ENCODE data around the gene LEMD3.

Gene LEMD3

GRCh38 chr12:65248656-65249633 lies 79.6 kb downstream of the LEMD3 start:
- no peaks in the 10 kb centered on the region for H4K20me1 ChIP-seq
- peaks cover 30 to 62% (median 53%) of the 10 kb centered on the region in 11 experiments for H3K36me3 ChIP-seq
- no peak overlapping the region for H3K9ac ChIP-seq
- no peaks in the 10 kb centered on the region for H3K27me3 ChIP-seq
- no peak overlapping the region for H3K27ac ChIP-seq
- H3K4me2 ChIP-seq = no peak overlapping the region
- H3K4me1 ChIP-seq = no peaks in the 10 kb centered on the region
- no peak for TF ChIP-seq Cebpa-rat (IDR thresholded peaks at IDR 0.05)
- H3K4me3 ChIP-seq = no peak overlapping the region
- no peaks in the 10 kb centered on the region for H3K9me3 ChIP-seq (replicated peaks in 1 of 11)

- Histone ChIP-seq H3K27me3 (no peaks in the 10 kb centered on the region), H3K27ac (no peak overlapping the region), H4K20me1 (no peaks in the 10 kb centered on the region), H3K4me2 (no peak overlapping the region), H3K36me3 (peaks cover 3 to 27% (median 21%) of the 10 kb centered on the region in 11 experiments; a peak in 18 of 22 replicates), H3K9me3 (replicated peaks in 1 of 11) (no peaks in the 10 kb centered on the region), H3K4me1 (no peaks in the 10 kb centered on the region), H3K9ac (no peak overlapping the region), H3K4me3 (no peak overlapping the region)
- no peak for TF ChIP-seq Cebpa-rat (IDR thresholded peaks at IDR 0.05)
Measured at GRCh38 chr12:65252515-65252914, 83.1 kb downstream of the LEMD3 start.

- no peak overlapping the region for H3K27ac ChIP-seq
- H3K36me3 ChIP-seq = no peaks in the 10 kb centered on the region
- no peak overlapping the region for H3K4me3 ChIP-seq
- no peaks in the 10 kb centered on the region for H3K4me1 ChIP-seq
- TF ChIP-seq Cebpa-rat (IDR thresholded peaks at IDR 0.05) = no peak
- no peak overlapping the region for H3K4me2 ChIP-seq
- peaks cover 0 to 8% (median 0%) of the 10 kb centered on the region in 11 experiments; a peak in 3 of 22 replicates for H3K9me3 ChIP-seq (replicated peaks in 1 of 11)
- no peaks in the 10 kb centered on the region for H4K20me1 ChIP-seq
- no peaks in the 10 kb centered on the region for H3K27me3 ChIP-seq
- H3K9ac ChIP-seq = no peak overlapping the region
Measured at GRCh38 chr12:65257986-65258385, 88.6 kb downstream of the LEMD3 start.

- no peak for TF ChIP-seq Cebpa-rat (IDR thresholded peaks at IDR 0.05)
- H3K9ac ChIP-seq = no peak overlapping the region
- H3K36me3 ChIP-seq = no peaks in the 10 kb centered on the region
- peaks cover 0 to 8% (median 0%) of the 10 kb centered on the region in 11 experiments; a peak in 3 of 22 replicates for H3K9me3 ChIP-seq (replicated peaks in 1 of 11)
- H3K4me1 ChIP-seq = no peaks in the 10 kb centered on the region
- H3K27ac ChIP-seq = no peak overlapping the region
- no peaks in the 10 kb centered on the region for H3K27me3 ChIP-seq
- H3K4me2 ChIP-seq = no peak overlapping the region
- no peaks in the 10 kb centered on the region for H4K20me1 ChIP-seq
- H3K4me3 ChIP-seq = no peak overlapping the region
Measured at GRCh38 chr12:65259501-65259900, 90.1 kb downstream of the LEMD3 start.

GRCh38 chr12:65263777-65264176 lies 94.4 kb downstream of the LEMD3 start:
- TF ChIP-seq Cebpa-rat (IDR thresholded peaks at IDR 0.05) = 0 out of 22 replicates have a peak, but pooled peaks of 1 of the 11 experiments have one; percentile 43
- peaks cover 0 to 8% (median 0%) of the 10 kb centered on the region in 11 experiments; a peak in 3 of 22 replicates for H3K9me3 ChIP-seq (replicated peaks in 1 of 11)
- H3K9ac ChIP-seq = no peak overlapping the region
- H3K4me1 ChIP-seq = no peaks in the 10 kb centered on the region
- no peak overlapping the region for H3K4me2 ChIP-seq
- H3K27me3 ChIP-seq = no peaks in the 10 kb centered on the region
- H3K27ac ChIP-seq = no peak overlapping the region
- no peak overlapping the region for H3K4me3 ChIP-seq
- no peaks in the 10 kb centered on the region for H4K20me1 ChIP-seq
- no peaks in the 10 kb centered on the region for H3K36me3 ChIP-seq

GRCh38 chr12:65266408-65266807 lies 97.0 kb downstream of the LEMD3 start:
- no peak for TF ChIP-seq Cebpa-rat (IDR thresholded peaks at IDR 0.05)
- Histone ChIP-seq H3K9ac (no peak overlapping the region), H3K4me3 (no peak overlapping the region), H4K20me1 (no peaks in the 10 kb centered on the region), H3K4me2 (no peak overlapping the region), H3K36me3 (no peaks in the 10 kb centered on the region), H3K27ac (no peak overlapping the region), H3K4me1 (no peaks in the 10 kb centered on the region), H3K27me3 (no peaks in the 10 kb centered on the region), H3K9me3 (replicated peaks in 1 of 11) (peaks cover 0 to 3% (median 0%) of the 10 kb centered on the region in 11 experiments; a peak in 1 of 22 replicates)

- Histone ChIP-seq H3K9me3 (replicated peaks in 1 of 11) (no peaks in the 10 kb centered on the region), H3K9ac (no peak overlapping the region), H3K4me1 (no peaks in the 10 kb centered on the region), H3K4me3 (no peak overlapping the region), H4K20me1 (no peaks in the 10 kb centered on the region), H3K27me3 (no peaks in the 10 kb centered on the region), H3K27ac (no peak overlapping the region), H3K4me2 (no peak overlapping the region), H3K36me3 (no peaks in the 10 kb centered on the region)
- no peak for TF ChIP-seq Cebpa-rat (IDR thresholded peaks at IDR 0.05)
Measured at GRCh38 chr12:65269603-65270002, 100.2 kb downstream of the LEMD3 start.

GRCh38 chr12:65274602-65275272 lies 105.4 kb downstream of the LEMD3 start:
- no peak overlapping the region for H3K27ac ChIP-seq
- peaks cover 0 to 12% (median 0%) of the 10 kb centered on the region in 11 experiments; a peak in 1 of 22 replicates for H4K20me1 ChIP-seq
- peaks cover 0 to 9% (median 7%) of the 10 kb centered on the region in 10 experiments; a peak in 13 of 20 replicates for H3K4me1 ChIP-seq
- H3K4me3 ChIP-seq = no peak overlapping the region
- H3K27me3 ChIP-seq = peaks cover 28 to 37% (median 33%) of the 10 kb centered on the region in 11 experiments
- no peak overlapping the region for H3K9ac ChIP-seq
- H3K9me3 ChIP-seq (replicated peaks in 1 of 11) = peaks cover 0 to 18% (median 12%) of the 10 kb centered on the region in 11 experiments; a peak in 17 of 22 replicates
- no peak overlapping the region for H3K4me2 ChIP-seq
- H3K36me3 ChIP-seq = no peaks in the 10 kb centered on the region
- TF ChIP-seq Cebpa-rat (IDR thresholded peaks at IDR 0.05) = no peak

GRCh38 chr12:65275627-65276026 lies 106.2 kb downstream of the LEMD3 start:
- Histone ChIP-seq H3K9ac (no peak overlapping the region), H3K4me3 (no peak overlapping the region), H3K4me2 (peak overlapping the region in 2 of 11 experiments; percentile 6 to 14; a peak in 2 of 22 replicates), H3K27ac (no peak overlapping the region), H3K27me3 (peaks cover 37 to 46% (median 42%) of the 10 kb centered on the region in 11 experiments), H3K4me1 (peaks cover 0 to 9% (median 7%) of the 10 kb centered on the region in 10 experiments; a peak in 13 of 20 replicates), H3K9me3 (replicated peaks in 1 of 11) (peaks cover 0 to 18% (median 12%) of the 10 kb centered on the region in 11 experiments; a peak in 17 of 22 replicates), H4K20me1 (peaks cover 0 to 12% (median 0%) of the 10 kb centered on the region in 11 experiments; a peak in 1 of 22 replicates), H3K36me3 (no peaks in the 10 kb centered on the region)
- TF ChIP-seq Cebpa-rat (IDR thresholded peaks at IDR 0.05) = no peak

All from BLaER1 treated with 17β-estradiol and CSF1 and Interleukin-3, amounts not matched to agents 10 nM and 100 nM (cell line).